SHP77 treated with DMSO at 0.1 percent for 48 hours (cell line): ENCODE measurements around the gene HOXB5.
A peak's percentile ranks its signal among the peaks of the same experiment; 100 is the strongest.

Source experiments
- DNase-seq: peaks from one replicate; lab custom pipeline; 2025; lab: John Stamatoyannopoulos, UW

HOXB5 gene

DNA sequence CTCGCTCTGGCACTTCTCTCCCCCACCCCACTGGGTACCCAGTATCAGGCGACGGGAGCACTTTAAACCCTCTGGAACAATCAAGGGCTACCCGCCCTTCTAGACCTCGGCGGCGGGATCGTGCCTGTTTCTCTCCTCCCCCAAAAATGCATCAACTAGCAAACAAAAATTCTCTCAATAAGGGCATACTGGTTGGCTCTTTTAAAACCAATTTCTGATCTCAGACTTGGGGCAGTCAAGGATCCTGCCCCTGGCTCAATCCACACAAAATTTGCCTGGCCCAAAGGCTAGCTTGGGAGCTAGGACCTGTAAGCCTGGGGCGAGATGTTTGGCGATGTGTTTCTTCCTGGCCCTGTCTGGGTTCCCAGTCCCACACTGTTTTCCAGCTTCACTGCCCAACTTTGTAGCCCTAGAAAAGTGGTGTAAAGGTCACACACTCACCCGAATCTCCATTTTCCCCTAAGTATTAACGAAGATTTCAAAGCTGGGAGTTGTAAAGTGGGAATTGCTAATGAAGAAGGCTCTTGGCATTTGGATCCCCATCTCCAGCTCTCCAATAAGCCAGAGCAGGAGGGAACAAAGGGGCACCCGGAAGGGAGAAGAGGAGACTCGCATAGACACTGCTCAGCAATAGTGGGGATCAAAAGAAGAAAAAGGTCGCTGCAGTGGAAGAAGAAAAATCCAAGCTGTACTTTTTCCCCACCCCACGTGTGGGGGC, 34.3 kb downstream of the HOXB5 start:
- DNase-seq, result no peak

DNA sequence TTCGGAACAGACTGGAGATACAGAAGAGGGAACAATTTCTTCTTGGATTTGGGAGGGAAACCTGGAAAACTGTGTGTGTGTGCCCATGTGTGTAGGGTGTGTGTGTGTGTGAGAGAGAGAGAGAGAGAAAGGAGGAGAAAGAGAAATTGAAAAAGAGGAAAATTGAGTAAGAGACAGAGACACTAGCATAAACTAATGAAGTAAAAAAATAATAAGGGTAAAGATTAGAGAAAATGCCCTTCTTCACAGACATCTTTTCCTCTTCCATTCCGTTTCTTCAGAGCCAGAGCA, 34.8 kb downstream of the HOXB5 start:
- DNase-seq, result no peak

- DNase-seq, result no peak
These were observed 35.3 kb downstream of the HOXB5 start for GRCh38 chr17:48558057-48558830.

GRCh38 chr17:48556576-48557401, 36.8 kb downstream of the HOXB5 start:
- no peak for DNase-seq

- no peak for DNase-seq
These were observed 37.4 kb downstream of the HOXB5 start for GRCh38 chr17:48556229-48556575.

- peak; percentile 14 for DNase-seq
These were observed 38.0 kb downstream of the HOXB5 start for GRCh38 chr17:48555258-48556228.

DNA sequence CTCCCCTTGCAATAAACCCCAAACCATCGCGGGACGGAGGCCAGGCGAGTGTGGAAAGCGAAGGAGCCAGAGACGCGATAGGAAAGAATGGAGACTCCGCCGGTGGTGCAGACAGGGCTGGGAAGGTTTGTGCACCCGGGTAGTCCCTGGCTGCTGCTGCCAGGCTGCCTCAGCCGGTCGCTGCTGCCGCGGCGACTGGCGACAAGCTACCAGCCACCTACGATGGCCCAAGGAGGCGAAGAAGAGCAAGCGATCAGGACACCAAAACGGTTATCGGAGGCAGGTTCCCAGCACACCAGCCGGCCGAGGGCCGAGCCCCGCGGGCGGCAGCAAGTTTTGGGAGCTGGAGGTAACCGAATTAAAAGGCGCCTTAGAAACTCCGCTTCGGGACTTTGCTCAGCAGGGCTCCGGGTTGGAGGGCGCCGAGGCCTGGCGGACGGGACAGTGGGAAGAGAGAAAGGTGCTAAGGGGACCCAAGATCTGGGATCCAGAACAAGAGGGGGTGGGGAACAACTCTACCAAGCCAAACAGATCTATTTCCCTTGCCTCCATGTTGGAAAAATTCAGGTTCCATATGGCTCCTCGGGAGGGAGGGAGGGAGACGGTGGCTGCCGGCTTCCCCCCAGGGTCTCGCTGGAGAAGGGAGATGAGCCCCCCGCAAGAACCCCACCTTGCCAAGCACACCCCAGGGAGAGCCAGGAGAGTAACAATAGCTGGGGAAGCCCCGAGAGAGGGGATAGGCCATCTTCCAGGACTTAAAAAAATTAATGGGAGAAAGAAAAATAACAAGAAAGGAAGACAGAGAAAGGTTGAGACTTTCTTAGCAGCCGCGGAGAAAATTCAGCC, 38.9 kb downstream of the HOXB5 start:
- DNase-seq, result no peak

DNA sequence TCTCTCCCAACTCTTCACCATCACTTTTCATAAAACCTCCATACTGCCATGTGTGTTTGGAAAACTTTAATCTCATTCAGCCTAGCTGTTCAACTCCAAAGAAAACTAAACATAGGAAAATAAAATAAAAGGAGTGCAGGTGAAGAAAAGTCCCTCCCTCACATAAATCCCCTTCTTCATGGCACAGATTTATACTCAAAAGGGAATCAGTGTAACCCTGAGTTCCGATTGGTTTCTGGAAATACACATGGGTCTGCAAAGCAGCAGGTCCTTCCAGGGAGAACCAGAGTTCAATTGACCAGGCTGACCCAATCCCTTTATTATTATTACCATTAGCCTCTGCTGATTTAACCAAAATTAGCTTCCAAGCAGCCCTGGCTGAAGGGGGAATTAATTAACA, 39.8 kb downstream of the HOXB5 start:
- no peak for DNase-seq

- DNase-seq, result no peak
These were observed 40.4 kb downstream of the HOXB5 start for GRCh38 chr17:48553190-48553547.

GRCh38 chr17:48552466-48553189, 41.0 kb downstream of the HOXB5 start:
- DNase-seq, result no peak

DNA sequence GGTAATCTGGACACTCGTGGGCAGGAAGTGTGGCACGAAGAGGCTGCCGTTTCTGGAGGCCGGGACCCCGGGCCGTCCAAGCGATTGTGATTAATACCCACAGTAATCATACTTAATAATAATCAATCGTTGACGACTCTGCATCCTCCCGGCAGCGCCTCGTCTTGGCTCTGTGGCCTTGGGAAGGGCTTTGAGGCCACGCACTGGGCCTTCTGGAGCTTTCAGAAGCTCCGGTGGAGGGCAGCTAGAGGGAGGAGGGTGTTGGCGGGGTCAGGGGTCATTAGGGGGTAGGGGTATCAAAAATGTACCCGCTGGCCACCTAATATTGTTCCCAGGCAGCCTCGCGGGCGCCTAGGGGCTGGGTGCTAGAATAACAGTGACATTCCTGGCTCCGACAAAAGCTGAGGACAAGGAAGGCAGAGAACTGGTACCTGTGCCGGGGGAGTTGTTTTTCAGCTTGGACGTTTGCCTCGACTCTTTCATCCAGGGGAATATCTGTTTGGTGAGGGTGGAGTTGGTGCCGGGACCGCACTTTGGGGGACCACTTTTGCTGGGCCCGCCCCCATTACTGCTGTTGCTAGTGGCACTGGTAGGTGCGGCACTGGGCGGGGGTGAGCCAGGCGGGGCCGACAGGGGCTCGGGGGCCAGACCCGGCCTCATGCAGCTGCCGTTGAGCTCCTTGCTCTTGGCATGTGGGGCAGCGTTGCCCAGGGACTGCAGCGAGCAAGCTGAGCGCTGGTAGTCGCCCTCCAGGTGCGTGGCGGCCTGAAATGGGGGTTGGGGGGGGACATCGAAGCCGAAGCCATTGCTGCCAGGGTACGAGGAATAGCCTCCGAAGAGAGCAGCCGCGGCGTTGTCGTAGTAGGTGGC, 41.7 kb downstream of the HOXB5 start:
- no peak for DNase-seq

DNA sequence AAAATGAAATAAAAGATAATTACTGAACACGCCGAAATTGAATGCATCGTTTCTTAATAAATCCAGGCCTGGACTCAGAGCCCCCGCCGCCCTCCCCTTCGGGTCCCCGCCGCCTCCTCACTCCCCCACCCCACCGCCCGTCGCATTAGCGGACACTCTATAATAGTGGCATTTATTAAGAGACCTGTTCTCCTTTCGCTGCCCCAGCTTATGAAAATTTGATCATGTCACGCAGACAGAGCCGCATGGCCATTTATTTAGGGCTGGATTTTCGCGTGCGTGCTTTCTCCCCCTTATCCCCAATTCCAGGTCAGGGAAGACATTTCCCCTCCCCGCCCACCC, 42.4 kb downstream of the HOXB5 start:
- no peak for DNase-seq

- no peak for DNase-seq
These were observed 42.9 kb downstream of the HOXB5 start for GRCh38 chr17:48550502-48551213.

DNA sequence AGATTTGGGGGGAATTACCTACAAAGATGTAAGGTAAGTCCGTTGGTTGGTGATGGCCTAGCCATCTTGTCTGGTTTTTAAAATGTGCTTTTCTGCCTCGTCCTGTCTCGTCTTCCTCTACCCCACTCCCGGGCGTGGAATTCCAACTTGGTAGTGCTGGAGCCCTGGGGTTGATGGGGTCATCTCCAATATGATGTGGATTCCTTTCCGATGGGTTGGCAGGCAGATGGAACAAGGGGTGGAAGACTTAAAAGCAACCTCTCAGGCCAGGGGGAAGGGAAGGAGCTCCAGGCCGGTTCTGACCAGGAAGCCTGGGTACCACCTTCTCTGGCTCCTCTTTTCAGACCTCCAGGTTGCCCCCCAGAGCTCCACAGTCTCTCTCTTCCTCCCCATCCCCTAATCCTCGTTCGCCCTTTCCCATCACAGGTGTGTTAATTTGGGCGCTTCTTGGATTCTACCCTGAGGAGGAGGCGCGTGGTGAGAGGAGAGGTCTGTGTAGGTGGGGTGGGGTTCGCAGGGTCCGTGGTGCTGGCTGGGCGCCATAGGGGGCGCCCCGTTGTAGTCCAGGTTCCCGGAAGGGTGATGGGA, 43.6 kb downstream of the HOXB5 start:
- DNase-seq, result no peak

DNA sequence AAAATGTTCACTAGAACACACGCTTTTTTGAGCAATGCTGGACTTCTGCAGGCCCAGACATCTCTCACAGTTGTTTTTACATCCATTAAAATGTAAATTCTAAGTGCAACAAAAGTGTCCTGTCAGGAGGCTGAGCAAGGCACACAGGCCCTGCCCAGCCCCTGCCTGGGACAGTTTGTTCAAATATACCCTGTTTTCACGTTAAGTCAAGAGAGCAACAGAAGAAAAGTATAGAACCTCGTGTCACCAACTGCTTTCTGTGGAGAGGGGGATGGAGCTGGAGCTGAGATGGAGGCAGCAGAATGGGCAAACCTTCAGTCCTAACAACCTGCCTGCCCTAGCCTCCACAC, 44.3 kb downstream of the HOXB5 start:
- DNase-seq, result no peak

GRCh38 chr17:48548523-48549280, 44.9 kb downstream of the HOXB5 start:
- DNase-seq, result no peak

- DNase-seq, result no peak
These were observed 45.6 kb downstream of the HOXB5 start for GRCh38 chr17:48547808-48548522.
